NCI-H1092 treated with DMSO at 0.1 percent for 48 hours (cell line): ENCODE results near the gene FBXO31.
"Not testable (repeated sequence)": the region's sequence is repeated elsewhere in the genome, so short reads cannot be mapped to it uniquely, and the experiment has no call there.

ENCODE experiments used
- DNase-seq: peaks from one replicate; lab custom pipeline; 2025; lab: John Stamatoyannopoulos, UW

Gene FBXO31

DNA sequence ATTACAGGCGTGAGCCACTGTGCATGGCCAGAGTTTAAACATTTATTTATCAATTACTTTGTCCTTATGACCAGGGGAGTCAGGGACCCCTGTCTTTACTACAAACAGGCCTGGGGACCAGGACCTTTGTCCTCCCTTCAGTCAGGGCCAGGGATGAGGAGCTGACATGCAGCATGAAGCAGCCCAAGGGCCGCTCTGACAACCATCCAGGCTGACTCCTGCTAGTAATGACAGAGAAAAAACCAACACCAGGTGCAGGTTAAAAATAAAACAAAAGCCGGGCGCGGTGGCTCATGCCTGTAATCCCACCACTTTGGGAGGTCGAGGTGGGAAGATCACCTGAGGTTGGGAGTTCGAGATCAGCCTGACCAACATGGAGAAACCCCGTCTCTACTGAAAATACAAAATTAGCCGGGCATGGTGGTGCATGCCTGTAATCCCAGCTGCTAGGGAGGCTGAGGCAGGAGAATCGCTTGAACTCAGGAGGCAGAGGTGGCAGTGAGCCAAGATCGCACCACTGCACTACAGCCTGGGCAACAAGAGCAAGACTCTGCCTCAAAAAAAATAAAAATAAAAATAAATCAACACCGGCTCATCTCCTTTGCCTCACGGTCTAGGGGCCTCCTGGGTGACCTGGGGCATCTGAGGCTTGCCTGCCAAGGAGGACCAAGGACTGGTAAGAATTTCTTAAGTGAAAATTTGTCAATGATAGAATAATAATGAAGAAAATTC lies 20.6 kb downstream of the FBXO31 start:
- DNase-seq = not testable (repeated sequence)

DNA sequence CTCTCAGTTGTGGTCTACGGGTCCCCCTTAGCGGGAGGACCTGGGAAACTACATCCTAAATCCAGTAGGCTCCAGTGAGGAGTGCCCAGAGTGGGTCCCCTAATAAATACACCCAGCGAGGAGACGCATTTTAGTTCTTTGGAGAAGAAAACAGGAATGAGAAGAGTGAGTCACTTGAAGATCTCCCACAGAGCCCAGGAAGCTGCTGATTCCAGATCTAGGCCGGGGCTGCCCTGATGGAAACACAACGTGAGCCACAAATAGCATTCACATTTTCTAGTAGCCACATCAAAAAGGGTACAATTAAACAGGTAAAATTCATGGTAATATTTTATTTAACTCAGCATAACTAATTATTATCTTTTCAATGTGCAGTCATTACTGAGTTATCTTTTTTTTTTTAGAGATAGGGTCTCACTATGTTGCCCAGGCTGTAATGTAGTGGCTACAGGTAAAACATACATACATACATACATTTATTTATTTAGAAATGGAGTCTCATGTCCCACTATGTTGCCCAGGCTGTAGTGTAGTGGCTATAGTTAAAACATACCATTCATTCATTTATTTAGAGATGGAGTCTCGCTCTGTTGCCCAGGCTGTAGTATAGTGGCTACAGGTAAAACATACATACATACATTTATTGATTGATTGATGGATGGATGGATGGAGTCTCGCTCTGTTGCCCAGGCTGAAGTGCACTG lies 21.5 kb downstream of the FBXO31 start:
- no peak for DNase-seq

- no peak for DNase-seq
Measured at GRCh38 chr16:87360862-87361610, 22.5 kb downstream of the FBXO31 start.

GRCh38 chr16:87359121-87359520 lies 24.5 kb downstream of the FBXO31 start:
- DNase-seq = no peak

DNA sequence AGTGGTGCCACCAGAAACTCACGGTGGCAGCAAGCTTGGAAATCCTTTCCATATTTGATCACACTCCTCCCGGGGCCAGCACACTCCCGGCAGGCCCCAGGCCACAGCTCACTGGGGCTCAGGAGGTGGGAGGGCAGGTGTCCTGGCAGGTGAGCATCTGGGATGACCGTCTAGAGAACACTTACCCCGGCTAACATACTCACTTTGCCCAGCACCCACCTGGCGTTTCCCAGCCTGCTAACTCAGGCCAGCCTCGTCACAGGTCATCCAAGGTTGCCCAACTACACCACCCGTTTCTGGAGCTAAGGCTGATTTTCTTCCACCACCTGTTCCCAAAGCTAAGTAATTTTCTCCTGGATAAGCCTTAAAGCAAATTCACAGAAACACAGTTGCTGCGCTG lies 24.9 kb downstream of the FBXO31 start:
- no peak for DNase-seq

GRCh38 chr16:87358250-87358649 lies 25.3 kb downstream of the FBXO31 start:
- DNase-seq = no peak

DNA sequence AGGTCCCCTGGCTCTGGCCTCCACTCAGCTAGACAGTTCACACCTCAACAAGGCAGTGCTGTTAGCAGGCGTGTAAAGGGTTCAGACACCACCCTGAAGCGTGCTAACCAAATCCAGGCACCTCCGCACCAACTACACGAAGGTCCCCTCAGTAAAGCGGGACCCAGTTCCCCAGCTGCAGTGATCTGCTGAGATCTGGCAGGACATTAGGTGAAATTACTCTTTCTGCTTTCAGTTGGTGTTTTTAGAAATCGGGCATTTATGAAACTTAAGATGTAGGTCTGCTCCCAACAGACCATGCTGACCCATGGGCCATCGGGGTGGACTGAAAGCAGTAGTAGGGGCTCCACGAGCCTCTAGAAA lies 27.1 kb downstream of the FBXO31 start:
- DNase-seq = no peak

DNA sequence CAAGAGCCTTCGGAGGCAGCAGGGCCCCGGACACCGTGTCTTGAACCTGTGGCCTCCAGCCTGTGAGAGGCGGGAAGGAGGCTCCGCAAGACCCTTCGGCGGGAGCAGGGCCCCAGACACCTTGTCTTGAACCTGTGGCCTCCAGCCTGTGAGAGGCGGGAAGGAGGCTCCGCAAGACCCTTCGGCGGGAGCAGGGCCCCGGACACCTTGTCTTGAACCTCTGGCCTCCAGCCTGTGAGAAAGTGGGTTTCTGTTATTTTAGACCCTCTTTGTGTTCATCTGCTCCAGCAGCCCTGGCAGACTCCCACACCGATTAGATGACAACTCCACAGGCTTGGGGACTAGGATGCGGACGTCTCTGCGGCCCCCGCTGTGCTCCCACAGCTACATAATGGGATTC lies 30.0 kb downstream of the FBXO31 start:
- DNase-seq = no peak

GRCh38 chr16:87352818-87353217 lies 30.8 kb downstream of the FBXO31 start:
- DNase-seq = no peak

GRCh38 chr16:87351320-87351698 lies 32.3 kb downstream of the FBXO31 start:
- no peak for DNase-seq

- no peak for DNase-seq
Measured at GRCh38 chr16:87350681-87351319, 32.8 kb downstream of the FBXO31 start.

DNA sequence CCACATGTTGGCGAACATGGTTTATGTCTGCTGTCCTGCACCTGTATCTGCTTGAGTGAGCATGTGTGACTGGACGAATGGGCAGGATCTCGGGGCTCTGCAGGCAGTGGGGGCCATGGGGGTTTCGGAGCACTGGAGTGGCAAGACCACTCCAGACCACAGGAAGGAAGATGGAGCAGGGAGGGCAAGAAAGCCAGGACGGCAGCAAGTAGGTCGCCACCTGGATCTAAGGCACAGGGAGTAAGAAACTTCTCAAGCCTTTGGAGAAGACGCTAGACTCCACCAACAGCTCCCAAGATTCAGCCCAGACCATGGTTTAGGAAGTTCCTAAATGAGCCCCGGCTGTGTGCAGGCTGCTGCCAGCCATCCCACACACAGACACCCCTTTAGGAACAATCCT lies 33.5 kb downstream of the FBXO31 start:
- DNase-seq = no peak

DNA sequence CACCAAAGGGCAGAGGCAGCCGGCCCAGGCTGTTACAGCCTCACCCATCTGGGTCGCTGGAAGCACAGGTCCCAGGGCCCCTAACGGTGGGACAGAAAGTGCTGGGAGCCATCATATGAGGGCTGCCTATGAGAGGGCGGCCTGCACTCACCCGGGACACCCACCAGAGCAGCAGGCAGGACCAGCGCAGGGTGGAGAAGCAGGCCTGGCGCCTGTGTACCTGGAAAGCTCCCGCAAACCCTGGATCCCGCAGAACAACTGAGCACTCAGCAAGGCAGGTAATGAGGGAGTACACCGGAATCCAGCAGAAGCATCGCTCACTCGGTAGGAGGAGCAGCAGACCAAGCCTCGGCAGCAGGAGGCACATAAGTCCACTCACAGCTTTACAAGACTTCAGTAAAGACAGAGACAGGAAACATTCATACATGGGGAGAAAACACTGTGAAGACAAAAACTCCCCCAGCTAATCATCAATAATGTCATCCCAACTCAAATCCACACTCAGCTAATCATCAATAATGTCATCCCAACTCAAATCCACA lies 34.9 kb downstream of the FBXO31 start:
- DNase-seq = no peak

- DNase-seq = no peak
Measured at GRCh38 chr16:87347932-87348615, 35.5 kb downstream of the FBXO31 start.

DNA sequence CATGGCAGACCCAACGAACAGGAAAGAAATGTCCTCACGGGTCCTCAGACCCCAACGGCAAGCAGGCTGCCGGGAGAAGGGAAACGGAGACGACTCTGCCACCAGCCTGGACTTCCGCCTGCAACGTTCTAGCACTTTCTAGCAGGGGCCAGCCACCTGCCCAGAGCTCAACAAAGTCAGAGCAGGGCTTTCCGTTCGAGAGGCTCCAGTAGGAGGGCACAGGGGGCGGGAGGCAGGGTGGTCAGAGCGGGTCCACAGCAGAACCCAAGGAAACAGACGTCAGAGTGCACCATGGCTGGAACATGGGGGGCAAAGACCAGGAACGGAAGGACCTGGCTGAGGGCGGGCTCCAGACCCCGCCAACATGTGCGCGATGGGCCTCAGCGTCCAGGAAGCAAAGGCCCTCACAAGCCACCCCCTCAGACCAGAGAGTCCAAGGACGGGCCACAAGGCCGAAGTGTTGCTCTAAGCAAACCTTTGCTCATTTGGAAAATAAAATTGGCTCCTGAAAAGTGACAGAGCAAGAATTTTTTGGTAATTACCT lies 37.0 kb downstream of the FBXO31 start:
- no peak for DNase-seq

GRCh38 chr16:87345726-87346424 lies 37.7 kb downstream of the FBXO31 start:
- no peak for DNase-seq

GRCh38 chr16:87344931-87345631 lies 38.5 kb downstream of the FBXO31 start:
- DNase-seq = no peak

GRCh38 chr16:87344165-87344930 lies 39.2 kb downstream of the FBXO31 start:
- DNase-seq = no peak

- DNase-seq = no peak
Measured at GRCh38 chr16:87343753-87344050, 39.9 kb downstream of the FBXO31 start.
